ENCODE results near the gene KRT26.

DNA sequence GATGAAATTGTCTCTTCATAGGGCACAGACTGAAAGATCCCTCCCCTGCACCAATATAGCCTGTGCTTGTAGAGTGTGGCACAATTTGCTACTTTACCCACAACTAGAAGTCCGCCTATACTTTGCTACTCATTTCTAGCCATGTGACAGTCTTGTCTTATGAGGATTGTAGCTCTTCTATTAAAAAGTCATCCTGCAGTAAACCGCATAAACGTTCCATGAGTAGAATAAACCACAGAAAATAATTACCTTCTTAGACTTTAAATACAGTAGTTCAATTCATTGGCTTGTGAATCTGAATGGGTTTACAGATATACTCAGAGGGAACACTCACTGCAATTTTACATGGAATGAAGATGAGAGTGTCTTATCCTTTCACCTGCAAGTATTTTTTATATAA lies 6.0 kb upstream of the KRT26 start:
- TF ChIP-seq, protein P1, sequence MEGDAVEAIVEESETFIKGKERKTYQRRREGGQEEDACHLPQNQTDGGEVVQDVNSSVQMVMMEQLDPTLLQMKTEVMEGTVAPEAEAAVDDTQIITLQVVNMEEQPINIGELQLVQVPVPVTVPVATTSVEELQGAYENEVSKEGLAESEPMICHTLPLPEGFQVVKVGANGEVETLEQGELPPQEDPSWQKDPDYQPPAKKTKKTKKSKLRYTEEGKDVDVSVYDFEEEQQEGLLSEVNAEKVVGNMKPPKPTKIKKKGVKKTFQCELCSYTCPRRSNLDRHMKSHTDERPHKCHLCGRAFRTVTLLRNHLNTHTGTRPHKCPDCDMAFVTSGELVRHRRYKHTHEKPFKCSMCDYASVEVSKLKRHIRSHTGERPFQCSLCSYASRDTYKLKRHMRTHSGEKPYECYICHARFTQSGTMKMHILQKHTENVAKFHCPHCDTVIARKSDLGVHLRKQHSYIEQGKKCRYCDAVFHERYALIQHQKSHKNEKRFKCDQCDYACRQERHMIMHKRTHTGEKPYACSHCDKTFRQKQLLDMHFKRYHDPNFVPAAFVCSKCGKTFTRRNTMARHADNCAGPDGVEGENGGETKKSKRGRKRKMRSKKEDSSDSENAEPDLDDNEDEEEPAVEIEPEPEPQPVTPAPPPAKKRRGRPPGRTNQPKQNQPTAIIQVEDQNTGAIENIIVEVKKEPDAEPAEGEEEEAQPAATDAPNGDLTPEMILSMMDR (IDR thresholded peaks at IDR 0.05) = no peak
- TF ChIP-seq POLR2A (IDR thresholded peaks at IDR 0.05) = no peak

Data from uterus (tissue), 2 donors.